ENCODE results near the gene HCAR3.

The HCAR3 gene

GRCh38 chr12:122747224-122748135 is 30.9 kb upstream of the HCAR3 start:
- H3K27me3 ChIP-seq (ENCODE audit: insufficient read depth, insufficient read length) = no peaks in the 10 kb centered on the region
- DNase-seq (ENCODE audit: low read depth, low spot score) = no peak
- H3K9me3 ChIP-seq (ENCODE audit: insufficient read depth, low read length) = no peaks in the 10 kb centered on the region; the same call in 1 of the 2 replicates
- H3K9ac ChIP-seq (ENCODE audit: insufficient read length, low read depth) = no peak overlapping the region
- TF ChIP-seq YY1 (IDR thresholded peaks at IDR 0.05; ENCODE audit: insufficient read depth, insufficient read length) (no peak), ZNF274 (IDR thresholded peaks at IDR 0.05; ENCODE audit: low read depth, low read length) (no peak), SUZ12 (IDR thresholded peaks at IDR 0.05; ENCODE audit: extremely low read depth, insufficient read depth, insufficient read length) (no peak)
- H3K4me3 ChIP-seq (ENCODE audit: insufficient read length, low read depth) = no peak overlapping the region
- H3K36me3 ChIP-seq (ENCODE audit: insufficient read depth, insufficient read length, low read length) = no peaks in the 10 kb centered on the region
- H3K4me1 ChIP-seq (ENCODE audit: insufficient read depth, insufficient read length) = peaks cover 4% of the 10 kb centered on the region

GRCh38 chr12:122743895-122744525 is 27.4 kb upstream of the HCAR3 start:
- H3K9ac ChIP-seq (ENCODE audit: insufficient read length, low read depth) = no peak overlapping the region
- no peak for DNase-seq (ENCODE audit: low read depth, low spot score)
- H3K4me3 ChIP-seq (ENCODE audit: insufficient read length, low read depth) = no peak overlapping the region
- H3K9me3 ChIP-seq (ENCODE audit: insufficient read depth, low read length) = no peaks in the 10 kb centered on the region
- H3K27me3 ChIP-seq (ENCODE audit: insufficient read depth, insufficient read length) = no peaks in the 10 kb centered on the region
- H3K4me1 ChIP-seq (ENCODE audit: insufficient read depth, insufficient read length) = peaks cover 2% of the 10 kb centered on the region
- TF ChIP-seq ZNF274 (IDR thresholded peaks at IDR 0.05; ENCODE audit: low read depth, low read length) (no peak), YY1 (IDR thresholded peaks at IDR 0.05; ENCODE audit: insufficient read depth, insufficient read length) (no peak), SUZ12 (IDR thresholded peaks at IDR 0.05; ENCODE audit: extremely low read depth, insufficient read depth, insufficient read length) (no peak)
- H3K36me3 ChIP-seq (ENCODE audit: insufficient read depth, insufficient read length, low read length) = no peaks in the 10 kb centered on the region

GRCh38 chr12:122740351-122740750 is 23.7 kb upstream of the HCAR3 start:
- Histone ChIP-seq H3K4me1 (ENCODE audit: insufficient read depth, insufficient read length) (peaks cover 2% of the 10 kb centered on the region), H3K9ac (ENCODE audit: insufficient read length, low read depth) (no peak overlapping the region), H3K4me3 (ENCODE audit: insufficient read length, low read depth) (no peak overlapping the region), H3K36me3 (ENCODE audit: insufficient read depth, insufficient read length, low read length) (no peaks in the 10 kb centered on the region), H3K27me3 (ENCODE audit: insufficient read depth, insufficient read length) (no peaks in the 10 kb centered on the region), H3K9me3 (ENCODE audit: insufficient read depth, low read length) (peaks cover 9% of the 10 kb centered on the region; the same call in 1 of the 2 replicates)
- TF ChIP-seq SUZ12 (IDR thresholded peaks at IDR 0.05; ENCODE audit: extremely low read depth, insufficient read depth, insufficient read length) (no peak), YY1 (IDR thresholded peaks at IDR 0.05; ENCODE audit: insufficient read depth, insufficient read length) (no peak), ZNF274 (IDR thresholded peaks at IDR 0.05; ENCODE audit: low read depth, low read length) (no peak)
- DNase-seq (ENCODE audit: low read depth, low spot score) = no peak

GRCh38 chr12:122738571-122738970 is 22.0 kb upstream of the HCAR3 start:
- TF ChIP-seq ZNF274 (IDR thresholded peaks at IDR 0.05; ENCODE audit: low read depth, low read length) = no peak
- no peak for TF ChIP-seq SUZ12 (IDR thresholded peaks at IDR 0.05; ENCODE audit: extremely low read depth, insufficient read depth, insufficient read length)
- TF ChIP-seq YY1 (IDR thresholded peaks at IDR 0.05; ENCODE audit: insufficient read depth, insufficient read length) = no peak
- Histone ChIP-seq H3K36me3 (ENCODE audit: insufficient read depth, insufficient read length, low read length) (no peaks in the 10 kb centered on the region), H3K9ac (ENCODE audit: insufficient read length, low read depth) (no peak overlapping the region), H3K9me3 (ENCODE audit: insufficient read depth, low read length) (peaks cover 9% of the 10 kb centered on the region; the same call in 1 of the 2 replicates), H3K4me1 (ENCODE audit: insufficient read depth, insufficient read length) (peaks cover 2% of the 10 kb centered on the region), H3K4me3 (ENCODE audit: insufficient read length, low read depth) (no peak overlapping the region), H3K27me3 (ENCODE audit: insufficient read depth, insufficient read length) (no peaks in the 10 kb centered on the region)
- no peak for DNase-seq (ENCODE audit: low read depth, low spot score)

GRCh38 chr12:122732611-122733010 is 16.0 kb upstream of the HCAR3 start:
- Histone ChIP-seq H3K36me3 (ENCODE audit: insufficient read depth, insufficient read length, low read length) (no peaks in the 10 kb centered on the region), H3K9ac (ENCODE audit: insufficient read length, low read depth) (no peak overlapping the region), H3K4me3 (ENCODE audit: insufficient read length, low read depth) (no peak overlapping the region), H3K9me3 (ENCODE audit: insufficient read depth, low read length) (peaks cover 9% of the 10 kb centered on the region; the same call in 1 of the 2 replicates), H3K27me3 (ENCODE audit: insufficient read depth, insufficient read length) (no peaks in the 10 kb centered on the region), H3K4me1 (ENCODE audit: insufficient read depth, insufficient read length) (peaks cover 2% of the 10 kb centered on the region)
- DNase-seq (ENCODE audit: low read depth, low spot score) = no peak
- no peak for TF ChIP-seq YY1 (IDR thresholded peaks at IDR 0.05; ENCODE audit: insufficient read depth, insufficient read length)
- no peak for TF ChIP-seq SUZ12 (IDR thresholded peaks at IDR 0.05; ENCODE audit: extremely low read depth, insufficient read depth, insufficient read length)
- no peak for TF ChIP-seq ZNF274 (IDR thresholded peaks at IDR 0.05; ENCODE audit: low read depth, low read length)

- no peak for DNase-seq (ENCODE audit: low read depth, low spot score)
- TF ChIP-seq ZNF274 (IDR thresholded peaks at IDR 0.05; ENCODE audit: low read depth, low read length) = no peak
- TF ChIP-seq SUZ12 (IDR thresholded peaks at IDR 0.05; ENCODE audit: extremely low read depth, insufficient read depth, insufficient read length) = no peak
- TF ChIP-seq YY1 (IDR thresholded peaks at IDR 0.05; ENCODE audit: insufficient read depth, insufficient read length) = no peak
- Histone ChIP-seq H3K4me3 (ENCODE audit: insufficient read length, low read depth) (no peak overlapping the region), H3K27me3 (ENCODE audit: insufficient read depth, insufficient read length) (no peaks in the 10 kb centered on the region), H3K36me3 (ENCODE audit: insufficient read depth, insufficient read length, low read length) (no peaks in the 10 kb centered on the region), H3K9ac (ENCODE audit: insufficient read length, low read depth) (no peak overlapping the region), H3K9me3 (ENCODE audit: insufficient read depth, low read length) (peaks cover 9% of the 10 kb centered on the region; the same call in 1 of the 2 replicates), H3K4me1 (ENCODE audit: insufficient read depth, insufficient read length) (peaks cover 2% of the 10 kb centered on the region)
Measured at GRCh38 chr12:122732170-122732569, 15.6 kb upstream of the HCAR3 start.
